GM12892 (cell line): ENCODE data around the gene VPS4A.

Experiments used
- POLR2A ChIP-seq: IDR thresholded peaks from 2 replicates; pipeline ENCODE4 v1.6.1; 2011; ENCODE audit warnings: low read depth, low read length, control low read depth
- POLR2AphosphoS5 ChIP-seq: IDR thresholded peaks from 2 replicates; pipeline ENCODE4 v1.6.1; 2011; ENCODE audit warnings: low read depth, low read length, control low read depth

- TF ChIP-seq POLR2AphosphoS5 = no peak
- no peak for TF ChIP-seq POLR2A
These were observed 39.5 kb downstream of the VPS4A start for GRCh38 chr16:69350536-69351133.
